IPS DF 19.7 (cell line): Measurements from ENCODE around the gene QSER1.
"Not testable (repeated sequence)": the region's sequence is repeated elsewhere in the genome, so short reads cannot be mapped to it uniquely, and the experiment has no call there.

ENCODE experiments used
- DNase-seq: peaks from one replicate; pipeline ENCODE4 v3.0.0-alpha.2; 2013; ENCODE audit warnings: low read depth, low spot score

The QSER1 gene

DNA sequence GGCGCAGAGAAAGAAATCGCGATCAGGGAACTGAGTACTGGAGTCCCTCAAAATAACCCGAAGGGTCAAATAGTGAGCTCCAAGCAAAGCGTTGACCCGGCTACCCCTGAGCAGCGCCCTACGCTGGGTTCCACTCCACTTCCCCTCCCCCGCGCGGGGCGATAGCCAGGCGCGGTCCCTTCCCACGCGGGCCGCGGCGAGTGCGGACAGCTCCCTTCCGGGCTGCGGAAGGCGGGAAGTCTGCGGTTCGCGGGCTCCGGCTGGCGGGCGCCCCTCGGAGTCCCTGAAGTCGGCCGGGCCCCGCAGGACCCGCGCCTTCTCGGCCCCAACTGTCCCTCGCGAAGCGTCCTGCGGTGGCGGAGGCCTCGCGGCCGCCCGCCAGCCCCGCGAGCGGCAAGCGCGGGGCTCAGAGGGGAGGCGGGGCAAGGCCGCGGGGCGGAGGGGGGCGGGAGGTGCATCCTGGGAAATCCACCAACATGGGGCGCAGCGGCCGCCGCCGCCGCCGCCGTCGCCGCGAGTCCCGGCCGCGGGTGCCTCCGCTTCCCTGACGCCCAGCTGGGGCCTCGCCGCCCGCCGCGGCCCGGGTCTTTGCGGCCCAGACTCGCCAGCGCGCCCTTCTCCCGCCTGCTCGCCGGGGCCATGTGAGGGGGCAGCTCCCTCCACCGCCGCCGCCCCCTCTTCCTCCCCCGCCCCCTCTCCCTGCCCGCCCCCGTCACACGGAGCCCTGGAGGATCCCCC lies at the start of gene QSER1:
Gene QSER1 (plus strand): TSS at position 457 of the 738 bp plus-strand sequence. CDS start 315 bp downstream, outside the sequence.
- DNase-seq: no peak

DNA sequence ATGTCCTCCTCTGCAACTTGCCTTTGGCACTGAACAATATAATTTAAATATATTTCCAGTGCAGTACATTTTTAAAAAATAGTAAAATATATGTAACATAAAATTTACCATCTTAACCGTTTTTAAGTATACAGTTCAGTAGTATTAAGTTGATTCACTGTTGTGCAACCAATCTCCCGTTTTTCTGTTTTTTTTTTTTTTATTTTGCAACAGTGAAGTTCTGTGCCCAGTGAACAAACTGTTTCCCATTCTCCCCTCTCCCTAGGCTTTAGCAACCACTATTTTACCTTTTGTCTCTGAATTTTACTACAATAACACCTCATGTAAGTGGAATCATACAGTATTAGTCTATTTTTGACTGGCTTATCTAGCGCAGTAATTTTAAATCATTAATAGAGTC lies 49.1 kb upstream of the QSER1 start:
- DNase-seq: no peak

DNA sequence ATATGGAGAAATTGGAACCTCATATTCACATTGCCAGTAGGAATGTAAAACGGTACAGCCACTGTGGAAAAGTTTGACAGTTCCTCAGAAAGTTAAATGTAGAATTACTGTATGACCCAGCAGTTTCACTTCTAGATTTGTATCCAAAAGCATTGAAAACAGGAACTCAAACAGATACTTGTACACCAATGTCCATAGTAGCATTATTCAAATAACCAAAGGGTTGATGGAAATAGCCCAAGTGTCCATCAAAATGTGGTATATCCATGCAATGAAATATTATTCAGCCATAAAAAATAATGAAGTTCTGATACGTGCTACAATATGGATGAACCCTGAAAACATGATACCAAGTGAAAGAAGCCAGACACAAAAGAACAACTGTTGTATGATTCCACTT lies 45.1 kb upstream of the QSER1 start:
- DNase-seq: no peak

DNA sequence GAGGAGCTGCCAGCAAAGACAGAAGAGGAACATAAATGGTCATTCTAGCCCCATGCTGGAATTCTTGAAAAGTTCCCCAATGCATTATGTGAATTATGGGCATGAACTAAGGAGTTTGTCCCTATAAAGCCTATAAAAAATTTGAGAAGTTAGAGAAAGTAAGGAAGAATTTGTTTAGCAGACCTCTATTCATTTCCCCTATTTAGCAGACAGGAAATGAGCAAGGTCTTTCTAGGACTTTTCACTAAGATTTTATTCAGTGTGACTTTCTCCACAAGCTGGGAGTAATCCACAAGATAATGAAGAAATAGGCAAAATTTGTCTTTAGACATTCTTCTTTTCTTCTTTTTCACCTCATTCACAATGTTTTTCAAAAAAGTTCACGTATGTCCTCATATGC lies 42.9 kb upstream of the QSER1 start:
- DNase-seq: no peak

DNA sequence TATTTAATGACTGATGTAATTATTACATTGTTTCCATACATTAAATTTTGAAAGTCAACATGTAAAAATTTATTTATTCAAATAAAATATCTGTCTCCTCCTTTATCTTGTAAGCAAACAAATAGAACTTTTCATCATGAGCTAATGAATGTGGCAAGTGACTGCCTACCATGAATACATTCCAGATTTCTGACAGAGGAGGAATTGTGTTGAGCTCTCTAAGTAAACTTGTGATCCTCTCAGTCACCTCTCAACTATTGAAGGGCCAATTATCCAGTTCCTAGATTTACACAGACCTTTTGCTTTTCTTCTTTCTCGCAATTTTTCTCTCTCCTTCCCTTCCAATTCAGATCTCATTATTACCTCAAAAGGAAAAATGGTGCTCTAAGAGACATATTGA lies 41.4 kb upstream of the QSER1 start:
- DNase-seq: no peak

DNA sequence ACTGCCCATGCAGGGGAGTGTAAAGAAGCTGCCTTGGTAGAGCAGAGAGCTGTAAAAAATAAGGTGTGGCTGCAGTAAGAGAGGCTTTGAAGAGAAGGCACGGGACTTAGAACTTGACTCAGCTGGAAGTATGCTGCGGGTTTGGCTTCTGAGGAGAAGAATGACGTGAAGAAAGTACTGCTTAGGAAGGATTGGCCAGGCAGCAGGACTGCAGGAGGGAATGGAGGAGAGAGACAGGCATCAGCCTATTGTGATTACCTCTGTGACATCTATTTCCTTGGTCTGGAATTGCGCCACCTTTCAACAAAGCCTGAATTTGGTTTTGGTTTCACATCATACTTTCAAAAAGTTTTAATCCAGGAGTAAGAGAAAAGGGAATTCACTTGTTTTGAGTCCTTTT lies 40.4 kb upstream of the QSER1 start:
- DNase-seq: no peak

DNA sequence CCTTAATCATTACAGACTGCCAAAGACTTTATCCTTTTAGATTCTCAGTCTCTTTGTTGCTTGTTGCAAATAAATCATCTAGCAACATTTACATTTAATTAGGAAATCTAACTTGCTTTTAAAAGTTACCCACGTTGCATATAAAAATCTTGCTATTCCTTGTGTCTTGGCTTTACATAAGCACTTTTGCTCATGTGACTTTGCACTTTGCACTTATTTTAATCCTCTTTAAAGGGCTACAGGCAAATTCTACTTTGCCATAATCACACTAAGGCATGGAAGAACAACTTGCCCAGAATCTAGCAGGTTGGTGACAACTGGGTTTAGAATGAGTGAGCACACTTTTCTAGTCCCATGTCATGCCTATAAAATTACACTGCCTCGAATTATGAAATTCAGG lies 37.0 kb upstream of the QSER1 start:
- no peak for DNase-seq

DNA sequence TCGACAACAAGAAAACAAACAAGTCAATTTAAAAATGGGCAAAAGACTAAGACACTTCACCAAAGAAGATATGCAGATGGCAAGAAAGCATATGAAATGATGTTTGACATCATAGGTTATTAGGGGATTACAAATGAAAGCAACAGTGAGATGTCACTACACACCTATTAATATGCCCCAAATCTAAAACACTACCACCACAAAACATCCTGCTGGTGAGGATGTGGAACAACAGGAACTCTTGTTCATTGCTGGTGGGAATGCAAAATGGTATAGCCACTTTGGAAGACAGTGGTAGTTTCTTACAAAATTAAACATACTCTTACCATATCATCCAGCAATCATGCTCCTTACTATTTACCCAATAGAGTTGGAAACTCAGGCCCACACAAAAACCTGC lies 33.9 kb upstream of the QSER1 start:
- DNase-seq: no peak

DNA sequence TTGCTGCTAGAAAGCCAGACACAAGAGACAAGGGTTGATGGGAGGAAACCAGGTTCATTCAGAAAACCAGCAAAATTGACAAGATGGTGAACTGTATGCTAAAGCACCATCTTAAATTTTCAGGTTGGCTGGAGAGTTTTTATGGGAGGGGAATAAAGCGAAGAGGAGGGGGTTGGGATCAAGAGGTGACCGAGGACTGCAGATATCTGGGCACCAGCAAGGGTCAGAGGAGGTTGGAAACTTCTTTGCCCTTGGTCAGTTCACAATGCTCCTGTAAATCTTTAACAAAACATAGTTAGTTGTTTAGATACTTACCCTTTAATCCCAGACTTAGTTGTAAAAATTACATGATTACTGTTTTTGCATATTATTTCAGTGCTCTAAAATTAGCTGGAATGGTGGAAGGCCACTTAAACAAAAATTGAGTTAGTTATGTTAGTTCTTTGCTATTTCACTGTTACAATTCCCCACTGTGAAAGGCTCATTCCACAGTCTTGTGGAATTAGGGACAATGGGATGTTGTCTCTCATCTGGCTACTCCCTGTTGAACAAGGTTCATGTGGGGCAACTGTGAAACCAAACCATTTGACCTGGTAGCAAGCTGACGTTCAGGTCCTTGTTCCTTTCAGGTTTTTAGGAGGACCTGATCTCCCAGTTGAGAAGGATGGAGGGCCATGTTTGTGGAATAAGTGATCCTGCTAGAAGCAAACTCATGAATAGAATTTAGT lies 30.6 kb upstream of the QSER1 start:
- no peak for DNase-seq

DNA sequence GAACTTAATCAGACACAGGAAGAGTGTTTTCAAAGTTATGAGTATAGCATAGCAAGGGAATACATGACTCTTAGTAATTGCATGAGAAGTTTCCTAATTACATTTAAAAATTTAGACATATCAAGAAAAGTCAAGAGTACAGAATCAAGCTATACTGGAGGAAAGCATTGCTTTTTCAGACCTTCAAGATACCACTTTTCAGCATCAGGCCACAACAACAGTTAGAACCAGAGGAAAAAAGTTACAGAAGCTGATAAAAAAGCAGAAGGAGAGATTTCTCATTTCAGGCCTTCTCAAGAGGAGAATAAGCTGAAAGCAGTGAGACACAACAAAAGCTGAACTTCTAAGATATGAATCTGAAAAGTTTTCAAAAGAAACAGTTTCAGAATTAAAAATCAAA lies 28.1 kb upstream of the QSER1 start:
- DNase-seq: no peak

DNA sequence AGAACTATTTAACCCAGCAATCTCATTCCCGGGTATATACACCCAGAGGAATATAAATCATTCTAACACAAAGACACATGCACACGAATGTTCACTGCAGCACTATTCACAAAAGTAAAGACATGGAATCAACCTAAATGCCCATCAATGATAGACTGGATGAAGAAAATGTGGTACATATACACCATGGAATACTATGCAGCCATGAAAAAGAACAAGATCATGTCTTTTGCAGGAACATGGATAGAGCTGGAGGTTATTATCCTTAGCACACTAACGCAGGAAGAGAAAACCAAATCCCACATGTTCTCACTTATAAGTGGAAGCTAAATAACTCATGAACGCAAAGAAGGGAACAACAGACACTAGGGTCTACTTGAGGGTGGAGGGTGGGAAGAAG lies 23.9 kb upstream of the QSER1 start:
- not testable (repeated sequence) for DNase-seq

DNA sequence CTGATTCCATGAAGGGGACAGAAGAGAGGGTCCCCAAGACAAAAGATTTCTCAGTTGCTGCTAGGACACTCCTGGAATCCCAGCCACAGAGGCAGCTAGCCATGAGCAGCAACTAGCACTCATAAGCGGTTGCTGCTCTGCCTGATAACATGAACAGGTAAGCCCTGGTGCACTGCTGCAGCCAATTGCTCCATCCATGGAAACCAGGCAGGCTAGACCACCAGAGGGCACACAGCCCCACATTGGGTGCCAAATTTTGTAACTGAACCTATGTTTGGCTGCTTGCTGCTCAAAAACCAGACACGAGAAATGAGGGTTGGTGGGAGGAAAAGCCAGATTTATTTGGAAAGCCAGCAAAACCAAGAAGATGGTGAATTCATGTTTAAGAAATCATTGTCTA lies 21.9 kb upstream of the QSER1 start:
- no peak for DNase-seq

DNA sequence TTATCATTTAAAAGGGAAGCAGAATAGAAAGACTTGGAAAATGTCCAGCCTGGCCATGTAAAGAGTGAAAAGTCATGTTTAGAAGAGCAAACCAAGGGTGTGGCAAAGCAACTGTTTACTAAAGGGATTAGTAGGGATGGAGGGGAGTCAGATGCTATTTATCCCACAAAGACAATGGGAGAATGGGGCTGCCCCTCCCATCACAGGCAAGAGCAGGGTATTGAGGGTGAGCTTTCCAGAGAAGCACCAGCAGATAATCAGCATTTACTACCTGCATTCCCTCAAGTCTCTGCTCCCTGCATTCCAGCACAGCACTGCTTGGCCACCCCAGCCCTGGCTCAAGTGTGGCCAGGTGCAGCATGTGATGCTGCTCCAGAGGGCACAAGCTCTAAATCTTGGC lies 18.5 kb upstream of the QSER1 start:
- DNase-seq: no peak

DNA sequence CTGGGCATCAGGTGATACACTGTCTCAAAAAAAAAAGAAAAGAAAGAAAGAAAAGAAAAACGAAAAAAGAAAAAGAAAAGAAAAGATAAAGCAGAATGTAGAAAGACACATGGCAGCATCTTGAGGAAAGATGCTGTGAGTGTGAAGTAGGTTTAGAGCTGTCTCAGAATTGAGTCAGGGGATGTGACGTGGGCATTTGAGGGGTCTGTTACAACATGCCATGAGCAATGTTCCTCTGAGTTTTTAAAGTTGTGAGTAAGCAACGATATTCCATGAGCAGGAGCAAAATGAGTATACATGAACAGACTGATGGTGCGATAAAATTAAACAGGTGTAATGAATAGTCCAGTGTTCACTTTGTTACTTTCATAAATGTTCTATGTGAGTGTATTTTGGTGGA lies 11.3 kb upstream of the QSER1 start:
- no peak for DNase-seq

DNA sequence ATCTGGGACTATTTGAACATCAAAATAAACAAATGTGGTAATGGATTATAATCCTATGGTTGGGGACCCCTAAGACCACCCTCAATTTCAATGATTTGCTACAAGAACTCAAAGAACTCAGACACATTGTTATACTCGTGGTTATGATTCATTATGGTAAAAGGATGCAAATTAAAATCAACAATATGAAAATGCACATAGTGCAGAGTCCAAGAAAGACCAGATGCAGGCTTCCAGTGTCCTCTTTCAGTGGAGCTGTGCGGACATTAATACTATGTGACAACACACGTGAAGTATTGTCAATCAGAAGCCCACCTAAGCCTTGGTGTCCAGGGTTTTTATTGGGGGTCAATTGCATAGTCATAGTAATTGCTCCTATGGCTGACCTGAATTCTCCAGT lies 9.2 kb upstream of the QSER1 start:
- DNase-seq: no peak

DNA sequence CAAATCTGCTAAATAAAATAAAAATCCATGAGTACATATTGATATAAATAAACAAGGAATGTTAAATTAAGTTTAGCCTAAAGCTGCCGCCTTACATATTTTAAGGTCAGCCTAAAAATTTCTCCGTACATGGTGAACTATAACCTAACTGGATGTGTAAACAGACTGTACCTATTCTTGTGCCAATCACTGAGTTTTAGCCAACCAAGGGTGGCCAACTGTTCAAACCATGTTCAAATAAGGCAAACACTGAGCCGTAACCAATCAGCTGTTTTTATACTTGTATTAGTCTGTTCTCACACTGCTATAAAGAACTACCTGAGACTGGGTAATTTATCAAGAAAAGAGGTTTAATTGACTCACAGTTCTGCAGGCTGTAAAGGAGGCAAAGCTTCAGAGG lies 8.6 kb upstream of the QSER1 start:
- DNase-seq: no peak

DNA sequence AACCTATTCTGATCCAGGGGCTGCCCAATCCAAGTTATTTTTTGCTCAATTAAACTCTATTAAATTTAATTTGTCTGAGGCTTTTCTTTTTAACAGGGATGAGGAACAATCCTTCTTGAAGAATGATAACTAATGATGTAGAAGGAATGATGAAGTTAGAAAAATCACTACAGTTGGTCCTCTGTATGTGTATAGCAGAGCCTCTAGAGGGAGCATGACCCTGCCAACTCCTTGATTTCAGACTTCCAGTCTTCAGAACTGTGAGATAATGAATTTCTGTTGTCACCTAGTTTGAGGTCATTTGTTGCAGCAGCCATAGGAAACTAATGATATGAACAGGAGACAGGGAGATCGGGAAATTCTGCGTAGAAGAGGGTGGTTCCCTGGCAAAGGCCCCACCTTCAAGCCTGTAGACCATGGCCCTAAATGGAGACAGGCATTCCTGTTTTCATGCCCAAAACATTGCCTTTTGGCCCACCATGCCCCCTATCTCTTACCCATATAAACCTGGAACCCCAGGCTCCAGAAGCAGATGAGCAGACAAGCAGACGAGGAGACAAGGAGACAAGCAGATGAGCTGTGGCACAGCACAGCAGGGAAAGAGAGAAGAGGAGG lies 7.7 kb upstream of the QSER1 start:
- DNase-seq: no peak

DNA sequence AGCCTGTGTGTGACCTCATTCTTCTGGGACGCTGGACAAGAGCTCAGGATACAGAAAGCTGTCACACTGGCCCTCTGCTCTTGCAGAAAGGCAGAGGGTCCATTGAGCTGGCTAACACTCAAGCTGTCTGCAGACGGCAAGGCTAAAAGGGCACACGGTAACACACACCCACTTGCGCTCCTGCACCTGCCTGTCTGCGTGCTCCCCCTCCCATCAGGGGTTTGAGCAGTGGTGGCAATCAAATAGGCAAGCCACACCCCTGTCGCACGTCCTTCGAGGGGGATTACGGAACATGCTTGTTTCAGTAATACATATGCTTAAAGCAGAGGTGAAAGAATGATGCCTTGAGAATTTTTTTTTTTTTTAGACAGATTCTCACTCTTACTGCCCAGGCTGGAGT lies 7.1 kb upstream of the QSER1 start:
- DNase-seq: no peak

DNA sequence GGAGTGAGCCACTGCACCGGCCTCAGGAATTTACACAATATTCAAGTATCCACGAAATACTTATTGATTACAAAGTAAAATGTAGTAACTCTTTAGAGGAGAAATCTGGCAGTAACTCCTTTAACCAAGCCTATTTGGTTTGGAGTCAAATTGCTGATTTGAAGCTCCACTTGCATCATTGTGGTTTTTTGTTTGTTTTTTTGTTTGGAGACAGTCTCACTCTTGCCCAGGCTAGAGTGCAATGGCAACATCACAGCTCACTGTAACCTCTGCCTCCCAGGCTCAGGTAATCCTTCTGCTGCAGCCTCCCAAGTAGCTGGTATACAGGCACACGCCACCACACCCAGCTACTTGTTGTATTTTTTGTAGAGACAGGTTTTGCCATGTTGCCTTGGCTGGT lies 6.4 kb upstream of the QSER1 start:
- DNase-seq: no peak

DNA sequence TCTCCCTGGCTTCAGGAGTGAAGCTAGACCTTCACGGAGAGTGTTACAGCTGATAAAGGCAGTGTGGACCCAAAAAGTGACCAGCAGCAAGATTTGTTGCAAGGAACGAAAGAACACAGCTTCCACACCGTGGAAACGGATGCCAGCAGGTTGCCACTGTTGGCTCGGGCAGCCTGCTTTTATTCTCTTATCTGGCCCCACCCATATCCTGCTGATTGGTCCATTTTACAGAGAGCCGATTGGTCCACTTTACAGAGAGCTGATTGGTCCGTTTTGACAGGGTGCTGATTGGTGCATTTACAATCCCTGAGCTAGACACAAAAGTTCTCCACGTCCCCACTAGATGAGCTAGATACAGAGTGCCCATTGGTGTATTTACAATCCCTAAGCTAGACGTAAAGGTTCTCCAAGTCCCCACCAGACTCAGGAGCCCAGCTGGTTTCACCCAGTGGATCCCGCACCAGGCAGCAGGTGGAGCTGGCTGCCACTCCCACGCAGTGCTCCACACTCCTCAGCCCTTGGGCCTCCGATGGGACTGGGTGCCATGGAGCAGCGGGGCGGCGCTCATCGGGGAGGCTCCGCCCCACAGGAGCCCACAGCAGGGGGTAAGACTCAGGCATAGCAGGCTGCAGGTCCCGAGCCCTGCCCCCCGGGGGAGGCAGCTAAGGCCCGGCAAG lies 4.8 kb upstream of the QSER1 start:
- DNase-seq: not testable (repeated sequence)

DNA sequence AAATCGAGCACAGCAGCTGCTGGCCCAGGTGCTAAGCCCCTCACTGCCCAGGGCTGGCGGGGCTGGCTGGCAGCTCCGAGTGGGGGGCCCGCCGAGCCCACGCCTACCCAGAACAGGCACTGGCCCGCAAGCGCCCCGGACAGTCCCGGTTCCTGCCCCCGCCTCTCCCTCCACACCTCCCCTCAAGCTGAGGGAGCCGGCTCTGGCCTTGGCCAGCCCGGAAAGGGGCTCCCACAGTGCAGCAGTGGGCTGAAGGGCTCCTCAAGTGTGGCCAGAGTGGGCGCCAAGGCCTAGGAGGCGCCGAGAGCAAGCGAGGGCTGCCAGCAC lies 4.3 kb upstream of the QSER1 start:
- DNase-seq: not testable (repeated sequence)

DNA sequence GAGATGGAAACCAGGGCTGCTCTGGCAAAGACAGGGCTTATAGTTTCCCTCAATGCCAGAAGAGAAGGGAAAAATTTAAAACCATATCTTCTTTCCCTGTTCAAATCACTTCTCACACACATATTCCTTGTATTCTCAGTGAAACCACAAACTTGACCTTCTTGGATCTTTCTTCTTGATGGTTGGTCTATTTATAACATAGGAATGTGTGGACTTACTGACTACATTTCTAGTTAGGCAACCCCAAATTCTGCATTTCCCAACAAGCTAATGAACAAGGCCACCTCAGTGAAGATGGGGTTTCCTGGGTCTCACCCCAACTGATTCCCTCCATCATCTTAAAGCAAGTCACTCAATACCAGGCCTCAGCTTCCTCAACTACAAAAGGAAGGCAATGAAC lies 3.8 kb upstream of the QSER1 start:
- DNase-seq: no peak
